ENCODE results near the gene REV3L. TPM values are rescaled to one million over a fixed set of nuclear protein-coding genes. Genes with fewer than 3 reads are reported as not detected.

Gene REV3L
- total and polyA plus RNA-seq, 9 of the 15 experiments (the other 6 are each of a cell fraction or from before 2014, with no cell fraction given): 5.5 to 24.4 (median 14.4) TPM

GRCh38 chr6:111483736-111484632 is 966 bp upstream of the REV3L start (continued):
- TF ChIP-seq, protein P1, sequence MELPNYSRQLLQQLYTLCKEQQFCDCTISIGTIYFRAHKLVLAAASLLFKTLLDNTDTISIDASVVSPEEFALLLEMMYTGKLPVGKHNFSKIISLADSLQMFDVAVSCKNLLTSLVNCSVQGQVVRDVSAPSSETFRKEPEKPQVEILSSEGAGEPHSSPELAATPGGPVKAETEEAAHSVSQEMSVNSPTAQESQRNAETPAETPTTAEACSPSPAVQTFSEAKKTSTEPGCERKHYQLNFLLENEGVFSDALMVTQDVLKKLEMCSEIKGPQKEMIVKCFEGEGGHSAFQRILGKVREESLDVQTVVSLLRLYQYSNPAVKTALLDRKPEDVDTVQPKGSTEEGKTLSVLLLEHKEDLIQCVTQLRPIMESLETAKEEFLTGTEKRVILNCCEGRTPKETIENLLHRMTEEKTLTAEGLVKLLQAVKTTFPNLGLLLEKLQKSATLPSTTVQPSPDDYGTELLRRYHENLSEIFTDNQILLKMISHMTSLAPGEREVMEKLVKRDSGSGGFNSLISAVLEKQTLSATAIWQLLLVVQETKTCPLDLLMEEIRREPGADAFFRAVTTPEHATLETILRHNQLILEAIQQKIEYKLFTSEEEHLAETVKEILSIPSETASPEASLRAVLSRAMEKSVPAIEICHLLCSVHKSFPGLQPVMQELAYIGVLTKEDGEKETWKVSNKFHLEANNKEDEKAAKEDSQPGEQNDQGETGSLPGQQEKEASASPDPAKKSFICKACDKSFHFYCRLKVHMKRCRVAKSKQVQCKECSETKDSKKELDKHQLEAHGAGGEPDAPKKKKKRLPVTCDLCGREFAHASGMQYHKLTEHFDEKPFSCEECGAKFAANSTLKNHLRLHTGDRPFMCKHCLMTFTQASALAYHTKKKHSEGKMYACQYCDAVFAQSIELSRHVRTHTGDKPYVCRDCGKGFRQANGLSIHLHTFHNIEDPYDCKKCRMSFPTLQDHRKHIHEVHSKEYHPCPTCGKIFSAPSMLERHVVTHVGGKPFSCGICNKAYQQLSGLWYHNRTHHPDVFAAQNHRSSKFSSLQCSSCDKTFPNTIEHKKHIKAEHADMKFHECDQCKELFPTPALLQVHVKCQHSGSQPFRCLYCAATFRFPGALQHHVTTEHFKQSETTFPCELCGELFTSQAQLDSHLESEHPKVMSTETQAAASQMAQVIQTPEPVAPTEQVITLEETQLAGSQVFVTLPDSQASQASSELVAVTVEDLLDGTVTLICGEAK (IDR thresholded peaks at IDR 0.05): peak; percentile 95
- TF ChIP-seq, protein P1 (CRISPR knock-in tag; IDR thresholded peaks at IDR 0.05): peak; percentile 81
- TF ChIP-seq, protein P2, sequence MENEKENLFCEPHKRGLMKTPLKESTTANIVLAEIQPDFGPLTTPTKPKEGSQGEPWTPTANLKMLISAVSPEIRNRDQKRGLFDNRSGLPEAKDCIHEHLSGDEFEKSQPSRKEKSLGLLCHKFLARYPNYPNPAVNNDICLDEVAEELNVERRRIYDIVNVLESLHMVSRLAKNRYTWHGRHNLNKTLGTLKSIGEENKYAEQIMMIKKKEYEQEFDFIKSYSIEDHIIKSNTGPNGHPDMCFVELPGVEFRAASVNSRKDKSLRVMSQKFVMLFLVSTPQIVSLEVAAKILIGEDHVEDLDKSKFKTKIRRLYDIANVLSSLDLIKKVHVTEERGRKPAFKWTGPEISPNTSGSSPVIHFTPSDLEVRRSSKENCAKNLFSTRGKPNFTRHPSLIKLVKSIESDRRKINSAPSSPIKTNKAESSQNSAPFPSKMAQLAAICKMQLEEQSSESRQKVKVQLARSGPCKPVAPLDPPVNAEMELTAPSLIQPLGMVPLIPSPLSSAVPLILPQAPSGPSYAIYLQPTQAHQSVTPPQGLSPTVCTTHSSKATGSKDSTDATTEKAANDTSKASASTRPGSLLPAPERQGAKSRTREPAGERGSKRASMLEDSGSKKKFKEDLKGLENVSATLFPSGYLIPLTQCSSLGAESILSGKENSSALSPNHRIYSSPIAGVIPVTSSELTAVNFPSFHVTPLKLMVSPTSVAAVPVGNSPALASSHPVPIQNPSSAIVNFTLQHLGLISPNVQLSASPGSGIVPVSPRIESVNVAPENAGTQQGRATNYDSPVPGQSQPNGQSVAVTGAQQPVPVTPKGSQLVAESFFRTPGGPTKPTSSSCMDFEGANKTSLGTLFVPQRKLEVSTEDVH (IDR thresholded peaks at IDR 0.05; ENCODE audit: low read depth, partially characterized antibody): peak; percentile 72
- peak; percentile 21; the same call in 1 of the 2 replicates for TF ChIP-seq ZNF584 (CRISPR knock-in tag; IDR thresholded peaks at IDR 0.05; ENCODE audit: low read depth)
- 0 out of 2 replicates have a peak, but pooled peaks have one; percentile 7 for TF ChIP-seq ATF3 (IDR thresholded peaks at IDR 0.05)
- peak; percentile 49; the same call in 1 of the 2 replicates for TF ChIP-seq ATF3 (CRISPR knock-in tag; conservative IDR thresholded peaks at IDR 0.05)
- no peak for TF ChIP-seq NUFIP1 (IDR thresholded peaks at IDR 0.05; ENCODE audit: partially characterized antibody)
- TF ChIP-seq, protein P3, sequence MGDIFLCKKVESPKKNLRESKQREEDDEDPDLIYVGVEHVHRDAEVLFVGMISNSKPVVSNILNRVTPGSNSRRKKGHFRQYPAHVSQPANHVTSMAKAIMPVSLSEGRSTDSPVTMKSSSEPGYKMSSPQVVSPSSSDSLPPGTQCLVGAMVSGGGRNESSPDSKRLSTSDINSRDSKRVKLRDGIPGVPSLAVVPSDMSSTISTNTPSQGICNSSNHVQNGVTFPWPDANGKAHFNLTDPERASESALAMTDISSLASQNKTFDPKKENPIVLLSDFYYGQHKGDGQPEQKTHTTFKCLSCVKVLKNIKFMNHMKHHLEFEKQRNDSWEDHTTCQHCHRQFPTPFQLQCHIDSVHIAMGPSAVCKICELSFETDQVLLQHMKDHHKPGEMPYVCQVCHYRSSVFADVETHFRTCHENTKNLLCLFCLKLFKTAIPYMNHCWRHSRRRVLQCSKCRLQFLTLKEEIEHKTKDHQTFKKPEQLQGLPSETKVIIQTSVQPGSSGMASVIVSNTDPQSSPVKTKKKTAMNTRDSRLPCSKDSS (IDR thresholded peaks at IDR 0.05; ENCODE audit: low read depth, partially characterized antibody): no peak
- TF ChIP-seq GTF2E2 (tag; IDR thresholded peaks at IDR 0.05): peak; percentile 70
- no peak for TF ChIP-seq SNRNP70 (optimal IDR thresholded peaks at IDR 0.05; ENCODE audit: low read depth, low read length)
- 0 out of 2 replicates have a peak, but pooled peaks have one; percentile 29 for TF ChIP-seq MBD2 (IDR thresholded peaks at IDR 0.05; ENCODE audit: borderline replicate concordance, low read depth)
- TF ChIP-seq ZNF174 (CRISPR knock-in tag; IDR thresholded peaks at IDR 0.05): no peak
